SH-SY5Y (cell line): ENCODE measurements around the gene C19orf47.

Source experiments
- GATA2 ChIP-seq: IDR thresholded peaks from 2 replicates; pipeline ENCODE4 v1.6.1; 2011; ENCODE audit warnings: mild to moderate bottlenecking, low read depth, low read length
- GATA3 ChIP-seq: IDR thresholded peaks from 2 replicates; pipeline ENCODE4 v1.6.1; 2011; ENCODE audit warnings: low read depth, mild to moderate bottlenecking, low read length, moderate library complexity

DNA sequence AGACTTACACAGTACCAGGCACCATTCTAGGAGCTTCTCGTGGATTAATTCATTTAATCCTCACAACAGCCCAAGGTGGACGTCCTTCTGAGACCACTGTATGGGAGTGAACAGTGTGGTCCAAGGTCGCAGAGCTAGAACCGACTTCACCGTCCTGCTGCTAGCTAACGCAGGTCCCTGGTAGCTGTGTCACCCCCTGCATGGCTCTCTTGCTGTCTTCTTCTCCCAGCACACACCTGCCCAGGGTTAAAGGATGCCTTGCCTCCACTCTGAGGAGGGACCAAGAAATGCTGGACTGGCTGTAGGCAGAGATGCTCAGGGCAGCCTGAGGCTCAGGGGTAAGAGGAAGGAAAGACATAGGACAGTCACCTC, 66.0 kb downstream of the C19orf47 start:
- TF ChIP-seq GATA2: no peak
- TF ChIP-seq GATA3: no peak
